HG02759 (cell line): ENCODE data around the gene JADE2.
A peak's percentile ranks its signal among the peaks of the same experiment; 100 is the strongest.
"Not testable (repeated sequence)": the region's sequence is repeated elsewhere in the genome, so short reads cannot be mapped to it uniquely, and the experiment has no call there.

Experiments used
- ATAC-seq: cut with Tn5 transposase; IDR thresholded peaks from one replicate; pipeline ENCODE4 v1.9.1; 2021; ENCODE audit warnings: mild to moderate bottlenecking, moderate library complexity; ENCODE audit not compliant: unreplicated experiment

JADE2 gene

DNA sequence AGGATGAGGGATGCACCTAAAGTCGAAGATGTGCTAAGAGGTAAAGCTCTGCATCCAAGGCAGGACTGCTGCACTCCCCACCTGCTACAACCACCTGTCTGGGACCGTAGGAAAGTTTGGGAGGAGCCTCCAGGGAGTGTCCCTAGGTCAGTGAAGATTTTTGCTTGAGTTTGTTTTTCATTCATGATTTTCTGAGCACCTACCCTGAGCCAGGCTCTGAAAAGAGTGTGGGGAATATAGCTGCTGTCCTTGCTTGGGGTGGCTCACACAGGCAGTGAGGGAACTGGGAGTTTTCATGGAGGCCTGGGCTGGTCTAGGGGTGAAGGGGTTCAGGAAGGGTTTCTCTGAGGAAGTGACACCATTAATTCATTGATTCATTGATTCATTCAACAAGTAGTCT lies 58.3 kb downstream of the JADE2 start:
- ATAC-seq = no peak

- ATAC-seq = no peak
Observed at GRCh38 chr5:134584662-134585061, 59.2 kb downstream of the JADE2 start.

GRCh38 chr5:134585966-134586365 lies 60.5 kb downstream of the JADE2 start:
- ATAC-seq = no peak

- ATAC-seq = peak; percentile 84
Observed at GRCh38 chr5:134586866-134587524, 61.5 kb downstream of the JADE2 start.

GRCh38 chr5:134590992-134591659 lies 65.7 kb downstream of the JADE2 start:
- no peak for ATAC-seq

DNA sequence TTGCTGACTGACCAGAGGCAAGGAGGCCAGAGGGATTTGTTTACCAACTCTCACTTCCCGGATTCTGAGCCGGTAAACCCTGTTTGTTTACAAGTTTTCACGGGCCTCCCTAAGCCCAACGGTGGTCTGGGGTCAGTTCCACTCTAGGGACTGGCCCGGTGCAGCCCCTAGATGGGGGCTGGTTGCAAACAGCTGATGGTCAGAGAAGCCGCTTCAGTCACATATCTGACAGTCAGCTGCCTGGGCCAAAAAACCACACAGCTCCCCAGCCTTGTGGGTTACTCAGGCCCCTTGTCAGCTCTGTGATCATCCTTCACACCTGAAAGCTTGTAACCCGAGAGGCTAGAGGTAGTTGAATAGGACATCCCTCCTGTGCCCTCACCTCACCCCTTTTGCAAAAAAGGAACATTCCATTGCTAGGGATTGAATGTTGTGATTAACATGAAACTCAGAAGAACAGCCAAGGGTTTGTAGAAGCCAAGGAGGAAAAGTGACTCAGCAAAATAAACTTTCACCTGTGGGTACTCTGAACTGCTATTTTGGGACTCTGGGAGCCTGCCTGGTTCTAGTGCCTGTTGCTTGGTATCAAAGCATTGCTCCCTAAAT lies 66.8 kb downstream of the JADE2 start:
- ATAC-seq = no peak

DNA sequence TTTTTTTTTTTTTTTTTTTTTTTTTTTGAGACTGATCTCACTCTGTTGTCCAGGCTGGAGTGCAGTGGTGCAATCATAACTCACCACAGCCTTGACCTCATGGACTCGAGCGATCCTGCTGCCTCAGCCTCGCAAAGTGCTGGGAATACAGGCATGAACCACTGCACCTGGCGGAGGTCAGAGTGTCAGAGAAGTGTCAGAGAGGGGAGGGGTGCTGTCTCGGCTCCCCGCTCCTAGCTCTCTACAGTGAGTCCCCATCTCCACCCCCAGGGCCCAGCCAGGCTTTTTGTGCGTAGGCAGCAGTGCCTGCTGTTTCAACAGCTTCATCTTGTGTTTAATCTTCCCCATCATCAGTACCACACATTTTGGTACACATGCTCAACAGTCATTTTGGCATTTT lies 68.9 kb downstream of the JADE2 start:
- no peak for ATAC-seq

- peak; percentile 75 for ATAC-seq
Observed at GRCh38 chr5:134594797-134595457, 69.5 kb downstream of the JADE2 start.

- ATAC-seq = no peak
Observed at GRCh38 chr5:134595458-134595838, 70.0 kb downstream of the JADE2 start.

- ATAC-seq = not testable (repeated sequence)
Observed at GRCh38 chr5:134599820-134600219, 74.3 kb downstream of the JADE2 start.

DNA sequence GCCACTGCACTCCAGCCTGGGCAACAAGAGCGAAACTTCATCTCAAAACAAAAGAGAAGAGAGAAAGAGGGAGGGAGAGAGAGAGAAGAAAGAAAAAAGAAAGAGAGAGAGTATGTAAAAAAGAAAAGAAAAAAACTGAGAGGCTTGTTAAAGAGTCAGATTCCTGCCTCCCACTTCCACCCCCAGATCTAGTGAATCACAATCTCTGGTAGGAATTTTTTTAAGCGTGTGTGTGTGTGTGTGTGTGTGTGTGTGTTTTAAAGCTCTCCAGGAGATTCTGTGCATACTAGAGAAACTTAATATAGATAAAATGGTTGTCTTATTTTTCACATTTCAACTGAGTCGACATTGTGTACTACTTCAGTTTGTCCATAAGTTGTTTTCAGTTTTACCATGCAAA lies 75.1 kb downstream of the JADE2 start:
- ATAC-seq = no peak

DNA sequence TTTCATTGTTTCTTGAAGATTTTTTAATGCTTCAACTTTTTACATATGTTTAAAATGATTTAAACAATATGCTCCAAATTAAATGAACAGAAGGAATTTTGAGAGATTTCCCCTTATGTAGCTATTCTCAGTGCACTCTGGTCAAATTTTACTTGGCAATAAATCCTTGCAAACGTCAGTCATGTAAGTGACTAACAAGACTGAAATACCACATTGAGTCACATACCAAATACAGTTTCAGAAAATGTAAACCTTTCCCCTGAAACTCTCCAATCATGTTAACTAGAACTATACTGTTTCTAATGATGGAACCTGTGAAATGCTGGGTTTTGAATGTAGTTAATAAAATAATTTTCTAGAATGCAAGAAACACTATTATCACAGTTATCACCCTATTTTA lies 77.6 kb downstream of the JADE2 start:
- peak; percentile 48 for ATAC-seq

DNA sequence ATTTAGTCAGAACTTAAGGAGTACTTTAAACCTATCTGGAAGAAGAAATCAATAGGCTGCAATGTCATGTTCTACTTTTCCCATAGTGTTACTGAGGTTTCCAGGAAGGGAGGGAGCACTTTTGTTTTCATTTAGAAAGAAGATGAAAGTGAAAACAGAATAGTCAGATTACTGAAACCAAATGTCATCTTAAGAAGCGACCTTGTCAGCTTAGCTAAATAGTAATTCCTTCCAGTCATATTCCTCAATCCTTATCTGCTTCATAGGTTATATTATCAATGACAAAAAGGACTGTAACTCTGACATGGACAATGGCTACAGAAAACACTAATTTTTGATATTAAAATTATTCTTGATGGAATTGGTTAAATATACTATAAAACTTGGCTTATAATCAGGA lies 79.4 kb downstream of the JADE2 start:
- no peak for ATAC-seq

GRCh38 chr5:134606726-134607125 lies 81.3 kb downstream of the JADE2 start:
- no peak for ATAC-seq

DNA sequence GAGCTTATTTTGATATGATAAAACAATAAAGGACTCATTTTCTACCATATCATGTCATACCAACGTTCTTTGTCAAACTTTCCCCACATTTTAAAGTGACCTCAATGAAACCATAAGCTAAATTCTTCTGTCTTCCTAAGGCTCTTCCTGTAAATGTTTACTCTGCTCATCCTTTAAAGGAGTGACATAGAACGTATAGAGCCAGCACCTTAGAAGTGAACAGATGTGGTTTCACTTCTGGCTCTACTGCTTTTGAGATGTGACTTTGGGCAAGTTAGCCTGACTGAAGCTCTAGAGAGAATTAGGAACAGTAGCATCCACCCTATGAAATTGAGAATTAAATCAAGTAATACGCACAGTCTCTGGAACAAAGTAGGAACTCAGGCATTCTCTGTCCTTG lies 83.1 kb downstream of the JADE2 start:
- no peak for ATAC-seq

GRCh38 chr5:134609232-134609851 lies 83.9 kb downstream of the JADE2 start:
- peak; percentile 68 for ATAC-seq

GRCh38 chr5:134610725-134611124 lies 85.3 kb downstream of the JADE2 start:
- ATAC-seq = no peak

GRCh38 chr5:134611515-134611914 lies 86.0 kb downstream of the JADE2 start:
- no peak for ATAC-seq

DNA sequence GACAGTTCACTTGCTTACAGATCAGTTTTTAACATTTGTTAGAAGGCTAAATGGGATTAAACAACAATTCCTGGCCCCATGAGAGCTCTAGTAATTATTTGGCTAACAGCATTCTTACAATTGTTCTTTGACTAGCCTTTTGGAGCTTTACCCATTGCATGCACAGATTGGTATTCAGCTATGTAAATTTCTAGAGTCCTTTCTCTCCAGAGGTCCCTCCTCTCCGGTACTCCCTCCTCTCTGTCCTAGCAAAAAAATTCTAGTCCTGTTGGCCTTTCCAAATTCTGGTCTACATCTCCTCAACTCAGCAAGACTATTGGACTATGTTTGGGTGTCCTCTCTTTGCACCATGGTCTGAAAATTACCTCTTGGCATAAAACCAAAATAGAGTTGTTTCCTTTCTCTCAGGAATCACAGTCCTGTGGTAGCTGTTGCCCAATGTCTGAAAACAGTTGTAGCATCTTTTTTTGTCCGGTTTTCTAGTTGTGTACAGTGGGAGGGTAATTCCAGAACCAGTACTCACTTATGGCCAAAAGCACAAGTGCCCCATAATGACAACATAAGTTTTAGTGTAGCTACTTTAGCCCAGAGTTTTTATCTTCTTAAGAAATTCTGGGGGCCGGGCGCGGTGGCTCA lies 89.1 kb downstream of the JADE2 start:
- no peak for ATAC-seq

DNA sequence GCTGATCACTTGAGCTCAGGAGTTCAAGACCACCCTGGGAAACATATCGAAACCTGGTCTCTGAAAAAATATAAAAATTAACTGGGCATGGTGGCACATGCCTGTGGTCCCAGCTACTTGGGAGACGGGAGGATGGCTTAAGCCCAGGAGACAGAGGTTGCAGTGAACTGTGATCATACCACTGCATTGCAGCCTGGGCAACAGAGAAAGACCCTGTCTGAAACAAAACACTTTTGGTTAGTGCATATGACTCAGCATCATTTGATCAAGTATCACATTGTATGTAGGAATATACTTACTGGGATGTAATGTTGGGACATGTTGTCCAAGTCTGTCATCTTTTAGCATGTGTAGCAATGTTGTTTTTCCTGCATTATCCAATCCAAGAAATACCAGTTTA lies 95.2 kb downstream of the JADE2 start:
- no peak for ATAC-seq

- ATAC-seq = no peak
Observed at GRCh38 chr5:134625559-134625958, 100.1 kb downstream of the JADE2 start.
